Transverse colon (tissue), 4 donors: ENCODE data around the gene GTF3C6. TPM values are rescaled to one million over a fixed set of nuclear protein-coding genes. Genes with fewer than 3 reads are reported as not detected.
"Not testable (repeated sequence)": the region's sequence is repeated elsewhere in the genome, so short reads cannot be mapped to it uniquely, and the experiment has no call there.

Source experiments
- DNase-seq: peaks from one replicate; pipeline ENCODE4 v3.0.0-alpha.2; 2019
- H3K27ac ChIP-seq, 4 donors: fragments of 200-600 bp; sonication (generic); 2 replicates each; pipeline ENCODE4 v1.5.1; 2016 to 2018; ENCODE audit warnings: inconsistent platforms in 4 of 4
- H3K27me3 ChIP-seq: fragments of 200-600 bp; sonication (generic); 2 replicates; pipeline ENCODE4 v1.5.1; 2017; ENCODE audit warnings: inconsistent platforms
- H3K36me3 ChIP-seq, 4 donors: fragments of 200-600 bp; sonication (generic); 2 replicates each; pipeline ENCODE4 v1.5.1; 2017 to 2019; ENCODE audit warnings: inconsistent platforms in 4 of 4
- H3K4me1 ChIP-seq, 4 donors: fragments of 200-600 bp; sonication (generic); 2 replicates each; pipeline ENCODE4 v1.5.1; 2017 to 2020; ENCODE audit warnings: inconsistent platforms in 4 of 4
- H3K4me3 ChIP-seq, 4 donors: fragments of 200-600 bp; sonication (generic); 1 replicate in 1 of 4; 2 replicates in 3 of 4; pipeline versions ENCODE4 v1.5.1 to v1.6.1; 2017 to 2019; ENCODE audit warnings: inconsistent platforms in 4 of 4
- H3K9me3 ChIP-seq, 2 donors: fragments of 200-600 bp; sonication (generic); 2 replicates each; pipeline ENCODE4 v1.5.1; 2017 to 2019; ENCODE audit warnings: inconsistent platforms in 2 of 2
- EP300 ChIP-seq: sonication (generic); formaldehyde crosslinking; IDR thresholded peaks from one replicate; pipeline ENCODE4 v1.6.1; 2017; ENCODE audit warnings: antibody characterized with exemption, low read depth
- POLR2A ChIP-seq: fragments of 450-650 bp; IDR thresholded peaks from one replicate; pipeline ENCODE4 v1.6.1; 2016; ENCODE audit warnings: antibody characterized with exemption, mild to moderate bottlenecking, moderate library complexity
- POLR2AphosphoS5 ChIP-seq, 3 donors: sonication (generic); formaldehyde crosslinking; IDR thresholded peaks; one replicate each; pipeline ENCODE4 v1.6.1; 2016; ENCODE audit warnings: antibody characterized with exemption in 3 of 3
- WGBS, 2 donors: methylation state at CpG; one replicate each; pipeline ENCODE4 v1.1.5; 2018; ENCODE audit warnings: low coverage in 1 of 2; 5-methylcytosine and 5-hydroxymethylcytosine counted together
- in situ Hi-C, 4 donors: fragments of 200-750 bp; cut with MboI; loops; one replicate each; pipeline versions ENCODE4 v1.15.0 to v1.15.1; 2017; ENCODE audit warnings: low sequenced_read_pairs in 3 of 4, low pct_ligation_motif_present in 1 of 4, low pct_unique_long_range_greater_than_20kb in 1 of 4
- intact Hi-C: fragments of 100-400 bp; cut with DNase I; formaldehyde crosslinking; loops from one replicate; pipeline ENCODE4 v1.15.1; 2023; ENCODE audit warnings: low total_unique reads
- total RNA-seq, 4 donors: library from RNA; depleted of rRNA; stranded (reverse); fragments of >200 nt; gene quantifications; one replicate each; pipeline ENCODE4 v1.1.0, GENCODE V29; 2016
- TF ChIP-seq, protein P1 (sequence below), 5 experiments: fragments of 200-600 bp in 3 of 5; fragments of 450-650 bp in 2 of 5; sonication (generic) in 3 of 5; IDR thresholded peaks; 1 replicate in 2 of 5; 2 replicates in 3 of 5; pipeline ENCODE4 v1.5.1; 2016 to 2017; ENCODE audit warnings: antibody characterized with exemption in 5 of 5, inconsistent platforms in 3 of 5, mild to moderate bottlenecking in 2 of 5, moderate library complexity in 1 of 5

The GTF3C6 gene
- total RNA-seq, 4 donors from 2014 or later, result 13.5 to 53.4 (median 24.6) TPM

DNA sequence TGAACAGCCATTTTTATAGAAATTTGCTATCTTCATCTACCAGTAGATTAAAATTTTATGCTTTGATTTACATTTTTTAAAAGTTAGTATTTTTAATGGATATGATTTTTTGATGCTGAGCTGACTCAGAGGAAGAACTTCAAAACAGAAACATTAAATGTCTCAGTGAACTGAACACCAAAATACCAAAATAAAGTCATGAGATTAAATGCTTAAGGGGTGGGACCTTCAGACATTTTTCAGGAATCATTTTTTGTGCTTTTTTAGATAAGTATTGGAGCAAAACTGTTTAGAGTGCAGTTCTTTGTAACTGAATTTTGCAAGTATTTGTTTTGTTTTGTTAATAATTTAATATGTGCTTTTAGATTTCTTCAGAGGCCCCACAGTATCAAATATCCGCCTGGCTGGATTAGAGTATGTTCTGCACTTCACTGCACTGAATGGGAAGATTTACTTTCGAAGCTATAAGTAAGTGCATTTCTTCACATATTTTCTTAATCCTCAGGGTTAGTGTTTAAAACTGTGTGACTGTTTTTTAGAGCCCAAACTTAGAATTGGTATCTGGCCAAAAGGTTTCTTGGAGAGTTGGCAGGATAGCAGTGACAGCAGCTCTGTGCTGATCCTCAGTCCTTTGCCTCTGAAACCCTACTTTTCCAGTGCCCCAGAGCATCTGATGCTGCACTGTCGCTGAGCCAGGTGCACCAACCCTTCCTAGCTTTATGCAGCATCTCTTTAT, 57.1 kb downstream of the GTF3C6 start:
- in situ Hi-C loops (no loop called here), intact Hi-C loops (loop anchor here (10.0 kb wide), 1 partner anchor 189 kb away; no protein-coding TSS in a partner anchor)
- WGBS, 2 donors, result 87 to 88% methylated on average over 3 of the region's 3 CpGs
- TF ChIP-seq, protein P1, sequence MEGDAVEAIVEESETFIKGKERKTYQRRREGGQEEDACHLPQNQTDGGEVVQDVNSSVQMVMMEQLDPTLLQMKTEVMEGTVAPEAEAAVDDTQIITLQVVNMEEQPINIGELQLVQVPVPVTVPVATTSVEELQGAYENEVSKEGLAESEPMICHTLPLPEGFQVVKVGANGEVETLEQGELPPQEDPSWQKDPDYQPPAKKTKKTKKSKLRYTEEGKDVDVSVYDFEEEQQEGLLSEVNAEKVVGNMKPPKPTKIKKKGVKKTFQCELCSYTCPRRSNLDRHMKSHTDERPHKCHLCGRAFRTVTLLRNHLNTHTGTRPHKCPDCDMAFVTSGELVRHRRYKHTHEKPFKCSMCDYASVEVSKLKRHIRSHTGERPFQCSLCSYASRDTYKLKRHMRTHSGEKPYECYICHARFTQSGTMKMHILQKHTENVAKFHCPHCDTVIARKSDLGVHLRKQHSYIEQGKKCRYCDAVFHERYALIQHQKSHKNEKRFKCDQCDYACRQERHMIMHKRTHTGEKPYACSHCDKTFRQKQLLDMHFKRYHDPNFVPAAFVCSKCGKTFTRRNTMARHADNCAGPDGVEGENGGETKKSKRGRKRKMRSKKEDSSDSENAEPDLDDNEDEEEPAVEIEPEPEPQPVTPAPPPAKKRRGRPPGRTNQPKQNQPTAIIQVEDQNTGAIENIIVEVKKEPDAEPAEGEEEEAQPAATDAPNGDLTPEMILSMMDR (IDR thresholded peaks at IDR 0.05), result no peak
- TF ChIP-seq EP300 (no peak), POLR2A (no peak), POLR2AphosphoS5 (IDR thresholded peaks at IDR 0.05) (no peak)
- H3K4me1 ChIP-seq, result no peaks in the 10 kb centered on the region
- H3K27me3 ChIP-seq, result no peaks in the 10 kb centered on the region
- peaks cover 0 to 30% (median 7%) of the 10 kb centered on the region in 4 donors for H3K36me3 ChIP-seq
- no peak overlapping the region for H3K4me3 ChIP-seq
- H3K9me3 ChIP-seq, result no peaks in the 10 kb centered on the region
- no peak for DNase-seq
- H3K27ac ChIP-seq, result no peak overlapping the region

DNA sequence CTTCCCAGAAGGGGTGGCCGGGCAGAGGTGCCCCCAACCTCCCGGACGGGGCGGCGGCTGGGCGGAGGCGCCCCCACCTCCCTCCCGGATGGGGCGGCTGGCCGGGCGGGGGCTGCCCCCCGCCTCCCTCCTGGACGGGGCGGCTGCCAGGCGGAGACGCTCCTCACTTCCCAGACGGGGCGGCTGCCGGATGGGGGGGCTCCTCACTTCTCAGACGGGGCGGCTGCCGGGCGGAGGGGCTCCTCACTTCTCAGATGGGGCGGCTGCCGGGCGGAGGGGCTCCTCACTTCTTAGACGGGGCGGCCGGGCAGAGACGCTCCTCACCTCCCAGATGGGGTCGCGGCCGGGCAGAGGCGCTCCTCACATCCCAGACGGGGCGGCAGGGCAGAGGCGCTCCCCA, 58.7 kb downstream of the GTF3C6 start:
- H3K4me3 ChIP-seq, H3K9me3 ChIP-seq, H3K27me3 ChIP-seq, H3K27ac ChIP-seq, H3K4me1 ChIP-seq, DNase-seq, in situ Hi-C loops: not testable (repeated sequence)
- H3K36me3 ChIP-seq, result peaks cover 0 to 21% (median 4%) of the 10 kb centered on the region in 4 donors
- 99% methylated on average over 29 of the region's 37 CpGs; no CpG with 5 or more reads in 1 of the 2 donors for WGBS, 2 donors
- intact Hi-C loops, result loop anchor here (10.0 kb wide), 1 partner anchor 188 kb away; no protein-coding TSS in a partner anchor

Other genes starting within 250 kb of the GTF3C6 start
- gene CDK19, start 143.2 kb upstream of the GTF3C6 start, total RNA-seq, result 10 to 100 TPM in 3 of 4 donors, 1 to 10 TPM in 1; 7.0 to 18.6 (median 14.7) TPM
- gene AMD1, start 83.9 kb upstream of the GTF3C6 start, total RNA-seq, result 10 to 100 TPM; 50.7 to 86.4 (median 75.1) TPM
- 10 to 100 TPM in 1 of 4 donors, 1 to 10 TPM in 2, not detected in 1; 3.0 to 13.3 (median 6.8) TPM for gene RPF2, start 23.3 kb downstream of the GTF3C6 start, total RNA-seq
- gene SLC16A10, start 128.8 kb downstream of the GTF3C6 start, total RNA-seq, result 1 to 10 TPM; 1.5 to 8.9 (median 4.2) TPM